HG03565 (cell line): ENCODE measurements around the gene KRTAP1-3.
"Not testable (repeated sequence)": the region's sequence is repeated elsewhere in the genome, so short reads cannot be mapped to it uniquely, and the experiment has no call there.

Experiments
- ATAC-seq: cut with Tn5 transposase; IDR thresholded peaks from one replicate; pipeline ENCODE4 v1.9.1; 2021; ENCODE audit warnings: mild to moderate bottlenecking, moderate library complexity; ENCODE audit not compliant: unreplicated experiment

KRTAP1-3 gene

DNA sequence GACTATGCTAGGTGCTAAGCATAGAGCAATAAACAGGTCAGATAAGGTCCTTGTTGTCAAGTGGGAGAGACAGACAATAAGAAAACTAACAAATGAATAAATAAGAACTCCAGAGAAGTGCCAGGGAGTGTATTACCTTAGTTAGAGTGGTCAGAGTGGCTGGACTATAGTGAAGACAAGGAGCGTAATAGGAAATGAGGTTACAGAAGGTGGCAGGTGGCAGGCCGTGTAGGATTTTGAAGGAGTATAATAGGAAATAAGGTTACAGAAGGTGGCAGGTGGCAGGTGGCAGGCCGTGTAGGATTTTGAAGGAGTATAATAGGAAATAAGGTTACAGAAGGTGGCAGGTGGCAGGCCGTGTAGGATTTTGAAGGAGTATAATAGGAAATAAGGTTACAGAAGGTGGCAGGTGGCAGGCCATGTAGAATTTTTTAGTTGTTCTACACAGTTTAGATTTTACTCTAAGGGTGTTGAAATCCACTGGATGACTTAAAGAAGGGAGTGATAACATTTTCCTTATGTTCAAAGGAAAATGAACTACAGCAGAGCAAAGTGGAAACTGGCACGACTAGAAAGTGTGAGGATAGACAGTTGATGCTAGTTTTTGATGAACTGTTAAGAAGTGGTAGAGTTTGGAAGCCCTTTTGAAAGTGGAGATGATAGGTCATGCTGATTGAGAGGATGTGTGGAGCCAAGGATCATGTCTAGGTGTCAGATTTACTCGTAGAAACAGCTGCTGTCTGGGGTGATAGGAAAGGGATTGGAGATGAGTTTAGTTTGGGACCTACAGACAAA lies 22.2 kb downstream of the KRTAP1-3 start:
- ATAC-seq: no peak

DNA sequence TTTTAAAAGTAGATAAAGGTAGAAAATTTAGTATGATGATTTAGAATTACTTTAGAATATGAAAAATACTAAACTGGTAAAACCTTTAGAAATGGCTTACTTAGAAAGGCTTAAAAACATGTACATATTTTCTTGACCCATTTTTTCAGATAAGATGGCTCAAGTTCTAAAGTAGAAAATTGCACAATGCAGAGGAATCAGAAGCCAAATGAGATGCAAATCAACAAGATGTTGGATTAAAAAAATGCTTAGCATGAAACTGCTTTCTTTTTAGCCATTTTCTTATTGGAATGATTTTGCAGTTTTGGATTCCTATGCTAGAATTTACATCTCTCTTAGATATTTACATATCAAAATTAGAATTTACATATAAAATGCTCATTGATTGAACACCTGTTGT lies 24.2 kb downstream of the KRTAP1-3 start:
- no peak for ATAC-seq

- no peak for ATAC-seq
Measured at GRCh38 chr17:41009936-41010335, 24.7 kb downstream of the KRTAP1-3 start.

DNA sequence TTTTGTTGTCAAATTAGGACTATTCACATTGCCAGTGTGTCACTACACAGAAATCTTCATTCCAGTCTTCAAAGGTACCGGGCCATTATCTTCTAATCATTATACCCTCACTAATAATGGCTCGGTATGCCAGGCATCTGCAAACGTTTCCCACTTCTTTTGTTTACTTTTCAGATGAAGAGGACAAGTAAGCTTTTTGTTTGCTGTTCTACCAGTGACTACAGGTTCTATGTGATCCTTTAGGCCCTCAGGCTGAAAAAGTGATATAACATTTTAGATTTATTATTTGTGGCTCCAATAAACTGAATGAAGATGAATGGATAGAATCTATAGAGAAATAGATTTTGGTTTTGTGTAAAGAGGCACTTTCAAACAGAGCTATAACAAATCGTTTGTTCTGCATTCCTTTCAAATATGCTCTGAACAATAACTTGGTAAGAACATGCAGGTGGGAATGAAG lies 25.3 kb downstream of the KRTAP1-3 start:
- ATAC-seq: no peak

DNA sequence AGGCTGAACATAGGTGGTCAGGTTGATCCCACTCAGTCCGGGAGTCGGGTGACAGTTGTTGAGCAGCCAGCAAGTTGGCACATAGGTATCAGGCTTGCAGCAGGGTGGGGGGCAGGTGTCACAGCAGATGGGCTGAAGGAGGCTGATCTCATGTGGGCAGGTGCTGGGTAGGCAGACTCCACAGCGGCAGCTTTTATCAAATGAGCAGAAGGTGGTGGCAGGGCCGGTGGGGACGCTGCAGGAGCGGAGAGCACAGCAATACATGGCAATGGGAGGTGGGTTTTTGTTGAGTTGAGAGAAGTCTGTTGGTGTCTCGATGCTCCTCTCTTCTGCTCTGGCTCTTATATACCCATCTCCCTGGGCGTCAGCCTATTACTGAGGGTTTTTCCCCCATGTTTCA lies 25.9 kb downstream of the KRTAP1-3 start, which contains the start of gene KRTAP3-1:
KRTAP3-1 (minus strand) TSS at position 318 of the 400 bp plus-strand sequence; CDS start at position 264, 54 bp downstream.
- no peak for ATAC-seq

GRCh38 chr17:41004397-41004796 lies 30.3 kb downstream of the KRTAP1-3 start:
- ATAC-seq: no peak

DNA sequence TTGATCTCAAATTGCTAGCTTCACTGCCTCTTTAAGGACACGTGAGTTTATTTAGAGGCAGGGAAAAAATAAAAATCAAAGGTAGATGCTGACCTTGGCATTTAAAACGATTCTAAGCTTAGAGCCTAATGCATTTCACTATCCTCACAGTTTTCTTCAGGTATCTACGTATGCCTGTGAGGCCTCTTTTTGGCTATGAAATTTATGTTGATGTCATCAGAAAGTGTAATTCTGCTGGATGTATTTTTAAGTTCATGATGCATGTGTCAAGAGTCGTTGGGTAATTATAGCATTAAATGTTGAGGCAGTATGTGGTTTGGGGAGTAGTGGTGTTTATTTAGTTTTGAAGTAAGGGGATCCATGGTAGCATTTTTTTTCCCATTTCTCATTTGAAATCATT lies 30.7 kb downstream of the KRTAP1-3 start:
- no peak for ATAC-seq

- ATAC-seq: no peak
Measured at GRCh38 chr17:41002814-41003213, 31.9 kb downstream of the KRTAP1-3 start.

DNA sequence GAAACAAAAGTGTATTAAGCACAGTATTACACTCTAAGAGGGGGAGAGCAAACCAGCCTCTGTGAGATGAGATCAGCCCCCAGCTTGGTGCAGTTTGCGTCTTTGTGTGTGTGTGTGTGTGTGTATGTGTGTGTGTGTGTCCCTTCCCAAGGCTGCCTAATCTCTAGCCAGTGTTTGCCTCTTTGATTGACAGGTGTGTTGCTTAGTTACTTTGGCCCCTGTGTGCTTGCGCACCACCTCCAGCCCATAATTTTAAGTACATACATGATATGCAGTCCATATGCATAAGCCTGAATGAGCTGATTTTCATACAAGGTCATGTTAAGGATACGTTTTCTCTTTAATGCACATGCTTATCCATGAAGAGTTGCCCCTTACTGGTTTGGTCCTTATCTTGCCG lies 32.9 kb downstream of the KRTAP1-3 start:
- ATAC-seq: no peak

GRCh38 chr17:40999563-40999962 lies 35.1 kb downstream of the KRTAP1-3 start, which contains the start of gene KRTAP3-2:
Gene KRTAP3-2 (minus strand): TSS chr17:40999906. CDS start chr17:40999853, 53 bp downstream.
- not testable (repeated sequence) for ATAC-seq

DNA sequence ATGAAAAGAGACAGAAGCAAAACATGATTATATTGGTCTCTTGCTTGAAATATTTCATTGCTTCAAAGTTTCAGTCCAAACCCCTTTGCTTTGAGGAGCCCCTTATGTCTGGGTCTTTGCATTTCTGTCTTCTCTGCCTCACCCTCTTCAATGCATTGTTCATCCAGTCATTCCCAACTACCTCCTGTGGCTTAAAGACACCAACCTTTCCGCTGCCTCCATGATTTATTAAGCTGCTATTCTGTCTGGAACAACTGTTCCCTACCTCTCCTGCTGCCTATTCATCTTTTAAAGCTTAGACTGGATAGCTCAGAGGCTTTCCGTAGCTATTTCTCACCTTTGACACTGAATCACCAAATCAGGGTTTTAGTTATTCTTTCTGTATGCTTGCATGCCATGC lies 37.3 kb downstream of the KRTAP1-3 start:
- no peak for ATAC-seq

- ATAC-seq: no peak
Measured at GRCh38 chr17:40996829-40997228, 37.8 kb downstream of the KRTAP1-3 start.

DNA sequence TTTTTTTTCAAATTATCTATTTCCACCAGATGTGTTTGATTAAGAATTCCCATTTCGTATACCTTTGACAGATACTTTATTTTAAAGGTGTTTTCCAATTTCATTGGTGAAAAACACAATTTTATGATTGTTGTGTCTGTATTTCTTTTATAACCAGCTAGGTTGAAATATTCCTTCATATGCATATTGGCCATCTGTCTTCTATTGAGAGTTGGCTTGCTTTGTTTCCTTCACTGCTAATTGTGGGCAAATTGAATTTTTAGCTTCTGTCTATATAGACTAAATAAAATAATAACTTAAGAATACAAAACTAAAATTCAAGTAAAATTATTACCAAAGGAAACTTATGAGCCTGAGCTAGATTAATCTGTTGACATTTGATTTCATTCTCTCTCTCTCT lies 39.6 kb downstream of the KRTAP1-3 start:
- no peak for ATAC-seq

DNA sequence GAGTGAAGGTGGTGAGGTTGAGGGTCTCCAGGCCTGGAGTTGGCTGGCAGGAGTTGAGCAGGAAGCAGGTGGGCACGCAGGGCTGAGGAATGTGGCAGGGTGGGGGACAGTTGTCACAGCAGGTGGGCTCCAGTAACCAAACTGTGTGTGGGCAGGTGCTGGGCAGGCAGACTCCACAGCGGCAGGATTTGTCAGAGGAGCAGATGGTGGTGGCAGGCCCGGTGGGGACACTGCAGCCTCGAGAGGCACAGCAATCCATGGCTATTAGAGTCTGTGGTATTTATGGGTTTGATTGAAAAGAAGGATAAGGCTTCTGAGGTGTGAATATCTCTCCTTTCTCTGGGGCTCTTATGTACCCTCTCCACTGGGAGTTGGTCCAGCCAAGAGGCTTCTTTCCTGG lies 40.8 kb downstream of the KRTAP1-3 start, which contains the start of gene KRTAP3-3:
KRTAP3-3 (minus strand) TSS at position 326 of the 400 bp plus-strand sequence; CDS start at position 259, 67 bp downstream.
- no peak for ATAC-seq

- no peak for ATAC-seq
Measured at GRCh38 chr17:40993084-40993483, 41.6 kb downstream of the KRTAP1-3 start.

DNA sequence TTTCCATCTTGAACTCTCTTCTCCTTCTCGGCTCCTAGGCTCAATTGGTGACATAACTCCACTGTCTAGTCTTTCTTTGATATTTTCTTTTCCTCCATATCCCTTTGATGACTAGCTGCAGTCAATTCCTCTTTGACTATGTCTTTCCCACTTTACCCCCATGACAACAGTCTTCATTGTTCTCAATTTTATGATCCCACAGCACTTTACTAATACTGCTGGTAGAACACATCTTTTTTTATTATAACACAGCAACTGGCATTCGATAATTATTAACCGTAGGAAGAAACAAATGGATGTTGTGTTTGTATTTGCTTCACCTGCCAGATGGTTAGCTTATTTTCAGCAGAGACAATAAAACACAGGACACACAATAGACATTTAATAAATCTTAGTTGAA lies 42.0 kb downstream of the KRTAP1-3 start:
- no peak for ATAC-seq

- no peak for ATAC-seq
Measured at GRCh38 chr17:40986920-40987319, 47.8 kb downstream of the KRTAP1-3 start.

DNA sequence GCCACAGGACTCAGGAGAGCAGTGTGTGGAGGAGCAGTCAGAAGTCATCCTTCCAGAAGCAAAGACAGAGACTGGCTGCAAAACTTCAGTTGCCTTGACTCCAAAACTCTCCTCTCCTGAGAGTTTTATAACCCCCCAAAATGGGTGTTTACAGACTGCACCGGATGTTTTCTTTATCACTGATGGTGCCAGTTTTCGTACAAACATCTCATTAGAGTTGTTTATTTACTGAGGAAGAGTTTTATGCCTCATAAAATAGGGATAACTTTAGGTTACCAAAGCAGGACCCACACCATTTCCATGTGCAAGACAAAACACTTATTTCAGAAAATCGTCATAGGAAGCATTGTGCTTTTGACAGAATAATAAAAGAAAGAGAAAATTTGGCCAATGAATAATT lies 50.4 kb downstream of the KRTAP1-3 start, which contains the start of gene KRT40:
KRT40 (minus strand) TSS at position 101 of the 400 bp plus-strand sequence; CDS start at position 48, 53 bp downstream.
- no peak for ATAC-seq
